AG04449 (cell line): ENCODE data around the gene BAZ1A.

ENCODE experiments used
- CTCF ChIA-PET: fragments of 350-600 bp; formaldehyde crosslinking; extraction: SDS; loops from one replicate; lab custom pipeline; 2021; ENCODE audit warnings: antibody characterized with exemption; lab: Yijun Ruan, JAX
- POLR2A ChIA-PET: fragments of 400-600, 350-600 bp; formaldehyde crosslinking; extraction: SDS; loops from one replicate; lab custom pipeline; 2020; ENCODE audit warnings: antibody characterized with exemption, inconsistent platforms; lab: Yijun Ruan, JAX
- DNase-seq: peaks from one replicate; pipeline ENCODE4 v3.0.0-alpha.2; 2010; ENCODE audit warnings: low read depth, low spot score
- H3K4me3 ChIP-seq: 2 replicates; pipeline ENCODE4 v1.5.1; 2011; ENCODE audit warnings: low read depth, mild to moderate bottlenecking, control low read depth, low read length
- TF ChIP-seq, protein P1 (sequence below): IDR thresholded peaks from one replicate; pipeline ENCODE4 v1.5.1; 2011; ENCODE audit warnings: mild to moderate bottlenecking, moderate library complexity, low read length, control low read depth, inconsistent platforms; ENCODE audit not compliant: insufficient read depth; ENCODE audit errors: missing control alignments

BAZ1A gene

GRCh38 chr14:34875031-34875922, at the start of gene BAZ1A:
Gene BAZ1A (minus strand): TSS chr14:34875360. CDS start chr14:34874604, 756 bp downstream.
- TF ChIP-seq, protein P1, sequence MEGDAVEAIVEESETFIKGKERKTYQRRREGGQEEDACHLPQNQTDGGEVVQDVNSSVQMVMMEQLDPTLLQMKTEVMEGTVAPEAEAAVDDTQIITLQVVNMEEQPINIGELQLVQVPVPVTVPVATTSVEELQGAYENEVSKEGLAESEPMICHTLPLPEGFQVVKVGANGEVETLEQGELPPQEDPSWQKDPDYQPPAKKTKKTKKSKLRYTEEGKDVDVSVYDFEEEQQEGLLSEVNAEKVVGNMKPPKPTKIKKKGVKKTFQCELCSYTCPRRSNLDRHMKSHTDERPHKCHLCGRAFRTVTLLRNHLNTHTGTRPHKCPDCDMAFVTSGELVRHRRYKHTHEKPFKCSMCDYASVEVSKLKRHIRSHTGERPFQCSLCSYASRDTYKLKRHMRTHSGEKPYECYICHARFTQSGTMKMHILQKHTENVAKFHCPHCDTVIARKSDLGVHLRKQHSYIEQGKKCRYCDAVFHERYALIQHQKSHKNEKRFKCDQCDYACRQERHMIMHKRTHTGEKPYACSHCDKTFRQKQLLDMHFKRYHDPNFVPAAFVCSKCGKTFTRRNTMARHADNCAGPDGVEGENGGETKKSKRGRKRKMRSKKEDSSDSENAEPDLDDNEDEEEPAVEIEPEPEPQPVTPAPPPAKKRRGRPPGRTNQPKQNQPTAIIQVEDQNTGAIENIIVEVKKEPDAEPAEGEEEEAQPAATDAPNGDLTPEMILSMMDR: no peak
- CTCF ChIA-PET: interaction anchor here (0.9 to 1.2 kb wide), 3 partner anchors 22 to 126 kb away, joined by 3 read pairs; no protein-coding TSS in a partner anchor
- DNase-seq: peak; percentile 65
- POLR2A ChIA-PET: interaction anchor here (0.6 to 1.3 kb wide), 10 partner anchors 18 to 320 kb away, joined by 3 to 11 read pairs (median 4); partner anchors contain the start of genes CFL2 and SRP54
- H3K4me3 ChIP-seq: peak within 1 kb of the TSS; percentile 86

DNA sequence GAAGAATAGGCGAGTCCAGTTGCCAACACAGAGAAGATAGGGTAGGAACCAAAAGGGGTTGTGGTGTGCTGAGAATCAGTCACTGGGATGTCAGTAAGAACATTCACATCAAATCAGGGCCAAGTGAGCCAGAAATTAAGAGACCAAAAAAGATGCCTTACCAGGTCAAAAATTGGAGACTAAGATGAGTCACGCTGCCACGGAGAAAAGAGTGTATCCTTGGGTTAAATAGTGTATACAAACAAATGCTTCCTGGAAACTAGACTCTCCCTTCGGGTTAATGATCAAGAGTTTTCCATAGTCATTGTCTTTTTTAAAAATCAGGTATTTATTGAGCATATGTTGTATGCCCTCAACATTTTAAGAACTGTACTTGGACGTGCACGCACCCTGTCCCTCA, 45.2 kb upstream of the BAZ1A start:
- POLR2A ChIA-PET: no interaction called here
- no peak overlapping the region for H3K4me3 ChIP-seq
- TF ChIP-seq, protein P1: no peak
- CTCF ChIA-PET: no interaction called here
- no peak for DNase-seq

DNA sequence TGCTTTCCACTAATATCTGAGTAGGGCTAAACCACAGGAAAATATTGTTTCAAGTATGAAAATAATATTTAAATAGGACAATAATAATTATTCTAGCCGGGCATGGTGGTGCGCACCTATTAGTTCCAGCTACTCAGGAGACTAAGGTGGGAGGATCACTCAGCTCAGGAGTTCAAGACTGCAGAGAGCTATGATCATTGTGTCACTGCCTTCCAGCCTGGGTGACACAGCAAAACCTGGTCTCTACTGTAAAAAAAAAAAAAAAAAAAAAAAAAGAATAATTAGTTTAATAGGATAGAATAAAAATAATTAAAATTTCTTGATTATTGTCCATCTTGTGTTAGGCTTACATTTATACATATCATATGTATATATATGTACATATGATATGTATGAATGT, 38.5 kb upstream of the BAZ1A start:
- POLR2A ChIA-PET: no interaction called here
- DNase-seq: no peak
- H3K4me3 ChIP-seq: no peak overlapping the region
- CTCF ChIA-PET: no interaction called here
- TF ChIP-seq, protein P1: no peak

- no peak overlapping the region for H3K4me3 ChIP-seq
- TF ChIP-seq, protein P1: no peak
- ChIA-PET CTCF (no interaction called here), POLR2A (no interaction called here)
- no peak for DNase-seq
Measured at GRCh38 chr14:34912966-34913365, 37.8 kb upstream of the BAZ1A start.

GRCh38 chr14:34912182-34912581, 37.0 kb upstream of the BAZ1A start:
- ChIA-PET POLR2A (interaction anchor here (1.1 kb wide), 1 partner anchor 37 kb away, joined by 4 read pairs; the partner anchor contains the start of gene BAZ1A), CTCF (interaction anchor here (0.7 kb wide), 1 partner anchor 63 kb away, joined by 3 read pairs; no protein-coding TSS in a partner anchor)
- no peak for DNase-seq
- TF ChIP-seq, protein P1: no peak
- H3K4me3 ChIP-seq: no peak overlapping the region
